Left cardiac atrium (tissue), 4 donors: ENCODE results near the gene LAMP2. TPM values are rescaled to one million over a fixed set of nuclear protein-coding genes. Genes with fewer than 3 reads are reported as not detected.
A peak's percentile ranks its signal among the peaks of the same experiment; 100 is the strongest.

ENCODE experiments used
- ATAC-seq, 2 donors: fragments of 200-7000 bp; cut with Tn5 transposase; one replicate each; pipeline ENCODE4 v1.9.1; 2020; ENCODE audit warnings: mild to moderate bottlenecking in 2 of 2, moderate library complexity in 2 of 2
- DNase-seq: peaks from one replicate; pipeline ENCODE4 v3.0.0-alpha.2; 2020
- intact Hi-C, 2 donors: fragments of 100-400 bp; cut with DNase I; formaldehyde crosslinking; loops; one replicate each; pipeline versions ENCODE4 v1.14.1 to v1.15.1; 2022 to 2023
- total RNA-seq, 2 donors: library from RNA; stranded (reverse); fragmentation: NEBNext Ultra II Directional; extraction: Animal tissue kit (Norgen Biotek cat#: 25700); gene quantifications; one replicate each; pipeline ENCODE4 v1.2.1, GENCODE V29; 2021
- donor health status: DM: no; HTN: yes; CAD: no.
- donor health status: DM: no; HTN: yes; CAD: no; lungs with severe emphysema.
- donor health status: DM: yes; HTN: yes; CAD: no.
- donor health status: Dilated cardiomyopathy.

Gene LAMP2
- total RNA-seq, 2 donors from 2014 or later, result 69.3 to 75.2 TPM

- no peak for ATAC-seq
- no peak for DNase-seq
- intact Hi-C loops, result no loop called here
Observed at GRCh38 chrX:120463241-120463640, 5.9 kb downstream of the LAMP2 start.

GRCh38 chrX:120462370-120462769, 6.7 kb downstream of the LAMP2 start:
- intact Hi-C loops, result no loop called here
- ATAC-seq, result no peak

GRCh38 chrX:120459309-120459708, 9.8 kb downstream of the LAMP2 start:
- intact Hi-C loops, result no loop called here

More at GRCh38 chrX:120462370-120462769, 6.7 kb downstream of the LAMP2 start:
- DNase-seq, result no peak

GRCh38 chrX:120457766-120458180, 11.3 kb downstream of the LAMP2 start:
- no peak for DNase-seq
- ATAC-seq, result peak in 1 of 2 donors; percentile 41
- intact Hi-C loops, result no loop called here

More at GRCh38 chrX:120459309-120459708, 9.8 kb downstream of the LAMP2 start:
- DNase-seq (no peak), ATAC-seq (no peak)

GRCh38 chrX:120456973-120457372, 12.1 kb downstream of the LAMP2 start:
- DNase-seq (no peak), ATAC-seq (no peak)
- intact Hi-C loops, result no loop called here

GRCh38 chrX:120453985-120454384, 15.1 kb downstream of the LAMP2 start:
- no peak for ATAC-seq
- DNase-seq, result no peak
- intact Hi-C loops, result no loop called here

GRCh38 chrX:120452131-120452530, 17.0 kb downstream of the LAMP2 start:
- intact Hi-C loops, result no loop called here
- ATAC-seq, result no peak
- DNase-seq, result no peak

GRCh38 chrX:120450163-120450562, 18.9 kb downstream of the LAMP2 start:
- intact Hi-C loops, result no loop called here
- DNase-seq (no peak), ATAC-seq (no peak)

GRCh38 chrX:120446498-120446897, 22.6 kb downstream of the LAMP2 start:
- intact Hi-C loops, result loop anchor here in 1 of 2 donors (10.0 kb wide), 1 partner anchor 202 kb away; no protein-coding TSS in a partner anchor
- ATAC-seq (peak in 1 of 2 donors; percentile 50), DNase-seq (no peak)

- ATAC-seq (no peak), DNase-seq (no peak)
- intact Hi-C loops, result loop anchor here in 1 of 2 donors (10.0 kb wide), 1 partner anchor 195 kb away; no protein-coding TSS in a partner anchor
Observed at GRCh38 chrX:120439921-120440320, 29.2 kb downstream of the LAMP2 start.

- intact Hi-C loops, result no loop called here
- DNase-seq (no peak), ATAC-seq (no peak)
Observed at GRCh38 chrX:120429776-120430540, 39.1 kb downstream of the LAMP2 start.

GRCh38 chrX:120428309-120428708, 40.8 kb downstream of the LAMP2 start:
- DNase-seq (no peak), ATAC-seq (no peak)
- intact Hi-C loops, result no loop called here

- intact Hi-C loops, result no loop called here
- no peak for DNase-seq
- ATAC-seq, result no peak
Observed at GRCh38 chrX:120426599-120426998, 42.5 kb downstream of the LAMP2 start.

GRCh38 chrX:120419463-120419862, 49.6 kb downstream of the LAMP2 start:
- DNase-seq (no peak), ATAC-seq (no peak)
- intact Hi-C loops, result no loop called here

GRCh38 chrX:120408168-120408567, 60.9 kb downstream of the LAMP2 start:
- intact Hi-C loops, result no loop called here
- DNase-seq, result no peak
- ATAC-seq, result no peak

GRCh38 chrX:120406638-120407037, 62.5 kb downstream of the LAMP2 start:
- intact Hi-C loops, result no loop called here

GRCh38 chrX:120402369-120402768, 66.7 kb downstream of the LAMP2 start:
- no peak for DNase-seq
- no peak for ATAC-seq
- intact Hi-C loops, result no loop called here

More at GRCh38 chrX:120406638-120407037, 62.5 kb downstream of the LAMP2 start:
- ATAC-seq (no peak), DNase-seq (no peak)

GRCh38 chrX:120401301-120401700, 67.8 kb downstream of the LAMP2 start:
- DNase-seq (no peak), ATAC-seq (no peak)
- intact Hi-C loops, result no loop called here

GRCh38 chrX:120380699-120381098, 88.4 kb downstream of the LAMP2 start:
- intact Hi-C loops, result no loop called here
- DNase-seq (no peak), ATAC-seq (no peak)

GRCh38 chrX:120379937-120380681, 89.0 kb downstream of the LAMP2 start:
- DNase-seq, result no peak

More at GRCh38 chrX:120379937-120380681, 89.0 kb downstream of the LAMP2 start:
- ATAC-seq, result no peak
- intact Hi-C loops, result no loop called here
